Measurements from ENCODE around the gene LHFPL3. TPM values are rescaled to one million over a fixed set of nuclear protein-coding genes. Genes with fewer than 3 reads are reported as not detected.

LHFPL3 gene
- not detected in 5 replicates for total RNA-seq (2022; extraction: Qiagen RNA extraction)

GRCh38 chr7:104328296-104328969, at the start of gene LHFPL3:
Gene LHFPL3, plus strand, starts transcription at chr7:104328603.

Other genes with a start within 250 kb of the LHFPL3 start
- 25.3 to 32.9 TPM (median 28.0 TPM) in 5 replicates for gene ORC5, start 120.6 kb upstream of the LHFPL3 start, total RNA-seq (2022; extraction: Qiagen RNA extraction)